ENCODE data around the gene MED25. TPM values are rescaled to one million over a fixed set of nuclear protein-coding genes. Genes with fewer than 3 reads are reported as not detected.

Gene MED25
- total RNA-seq, 1 experiment from 2014 or later = 47.5 TPM

GRCh38 chr19:49774969-49775368 is 43.1 kb upstream of the MED25 start:
- H3K4me2 ChIP-seq (ENCODE audit: low read length) = no peak overlapping the region
- no peak overlapping the region for H3K9ac ChIP-seq (ENCODE audit: low read length)
- H3K27me3 ChIP-seq (ENCODE audit: low read length) = no peaks in the 10 kb centered on the region
- H3K4me3 ChIP-seq (ENCODE audit: low read length) = no peak overlapping the region
- no TSS peak for BruUV-seq (replicated peaks)
- H3K4me1 ChIP-seq (ENCODE audit: insufficient read depth, low read length) = no peaks in the 10 kb centered on the region
- no peaks in the 10 kb centered on the region for H4K20me1 ChIP-seq (ENCODE audit: low read length)
- no peak overlapping the region for H2AFZ ChIP-seq (ENCODE audit: low read length)
- no peak for TF ChIP-seq EZH2phosphoT487 (IDR thresholded peaks at IDR 0.05; ENCODE audit: borderline replicate concordance, low read length)
- no peak for TF ChIP-seq EZH2 (IDR thresholded peaks at IDR 0.05; ENCODE audit: low read length, unreplicated experiment)
- TF ChIP-seq CTCF (conservative IDR thresholded peaks at IDR 0.05; ENCODE audit: low read depth, low read length) = no peak
- H3K27ac ChIP-seq (ENCODE audit: low read length) = no peak overlapping the region
- H3K9me2 ChIP-seq (replicated peaks; ENCODE audit: low read length) = no peaks in the 10 kb centered on the region
- DNase-seq (no peak), ATAC-seq (no peak)
- CTCF ChIA-PET = no interaction called here
- H3K36me3 ChIP-seq (ENCODE audit: low read depth, low read length) = no peaks in the 10 kb centered on the region; the same call in 1 of the 2 replicates
- POLR2A ChIA-PET (ENCODE audit: unreplicated experiment) = no interaction called here
- peaks cover 25% of the 10 kb centered on the region; the same call in 1 of the 2 replicates for H3K79me2 ChIP-seq (ENCODE audit: low read length)
- H3F3A ChIP-seq (ENCODE audit: low read length, unreplicated experiment) = no peaks in the 10 kb centered on the region
- intact Hi-C loops (cut with micrococcal nuclease) = no loop called here
- H3K9me3 ChIP-seq (ENCODE audit: low read length) = no peaks in the 10 kb centered on the region

GRCh38 chr19:49775742-49776370 is 42.2 kb upstream of the MED25 start:
- no peaks in the 10 kb centered on the region for H3K4me1 ChIP-seq (ENCODE audit: insufficient read depth, low read length)
- ATAC-seq (no peak; the same call in 1 of the 2 replicates), DNase-seq (no peak)
- H3K27ac ChIP-seq (ENCODE audit: low read length) = no peak overlapping the region
- no peak overlapping the region for H3K4me2 ChIP-seq (ENCODE audit: low read length)
- no peaks in the 10 kb centered on the region for H3F3A ChIP-seq (ENCODE audit: low read length, unreplicated experiment)
- BruUV-seq (replicated peaks) = no TSS peak
- H4K20me1 ChIP-seq (ENCODE audit: low read length) = no peaks in the 10 kb centered on the region
- ChIA-PET POLR2A (ENCODE audit: unreplicated experiment) (interaction anchor here (0.6 kb wide), 1 partner anchor 10 kb away, joined by 5 read pairs; no protein-coding TSS in a partner anchor), CTCF (no interaction called here)
- H2AFZ ChIP-seq (ENCODE audit: low read length) = no peak overlapping the region
- H3K9me3 ChIP-seq (ENCODE audit: low read length) = no peaks in the 10 kb centered on the region
- H3K36me3 ChIP-seq (ENCODE audit: low read depth, low read length) = no peaks in the 10 kb centered on the region; the same call in 1 of the 2 replicates
- H3K9me2 ChIP-seq (replicated peaks; ENCODE audit: low read length) = no peaks in the 10 kb centered on the region
- TF ChIP-seq CTCF (conservative IDR thresholded peaks at IDR 0.05; ENCODE audit: low read depth, low read length) (no peak), EZH2phosphoT487 (IDR thresholded peaks at IDR 0.05; ENCODE audit: borderline replicate concordance, low read length) (no peak), EZH2 (IDR thresholded peaks at IDR 0.05; ENCODE audit: low read length, unreplicated experiment) (no peak)
- no peaks in the 10 kb centered on the region for H3K27me3 ChIP-seq (ENCODE audit: low read length)
- no peak overlapping the region for H3K9ac ChIP-seq (ENCODE audit: low read length)
- no peak overlapping the region for H3K4me3 ChIP-seq (ENCODE audit: low read length)
- peaks cover 16% of the 10 kb centered on the region; the same call in 1 of the 2 replicates for H3K79me2 ChIP-seq (ENCODE audit: low read length)
- intact Hi-C loops (cut with micrococcal nuclease) = no loop called here

- Histone ChIP-seq H3K9ac (ENCODE audit: low read length) (no peak overlapping the region), H3F3A (ENCODE audit: low read length, unreplicated experiment) (no peaks in the 10 kb centered on the region), H3K9me3 (ENCODE audit: low read length) (no peaks in the 10 kb centered on the region), H3K4me3 (ENCODE audit: low read length) (no peak overlapping the region), H3K36me3 (ENCODE audit: low read depth, low read length) (no peaks in the 10 kb centered on the region; the same call in 1 of the 2 replicates), H4K20me1 (ENCODE audit: low read length) (no peaks in the 10 kb centered on the region), H3K79me2 (ENCODE audit: low read length) (peaks cover 12% of the 10 kb centered on the region; the same call in 1 of the 2 replicates), H3K9me2 (replicated peaks; ENCODE audit: low read length) (no peaks in the 10 kb centered on the region), H2AFZ (ENCODE audit: low read length) (no peak overlapping the region), H3K4me2 (ENCODE audit: low read length) (no peak overlapping the region), H3K4me1 (ENCODE audit: insufficient read depth, low read length) (no peaks in the 10 kb centered on the region), H3K27me3 (ENCODE audit: low read length) (no peaks in the 10 kb centered on the region), H3K27ac (ENCODE audit: low read length) (no peak overlapping the region)
- POLR2A ChIA-PET (ENCODE audit: unreplicated experiment) = interaction anchor here (0.6 kb wide), 1 partner anchor 9 kb away, joined by 5 read pairs; no protein-coding TSS in a partner anchor
- no TSS peak for BruUV-seq (replicated peaks)
- ATAC-seq (no peak), DNase-seq (no peak)
- CTCF ChIA-PET = no interaction called here
- intact Hi-C loops (cut with micrococcal nuclease) = no loop called here
- TF ChIP-seq CTCF (conservative IDR thresholded peaks at IDR 0.05; ENCODE audit: low read depth, low read length) (no peak), EZH2 (IDR thresholded peaks at IDR 0.05; ENCODE audit: low read length, unreplicated experiment) (no peak), EZH2phosphoT487 (IDR thresholded peaks at IDR 0.05; ENCODE audit: borderline replicate concordance, low read length) (no peak)
Observed at GRCh38 chr19:49776371-49776764, 41.7 kb upstream of the MED25 start.
